GM18505 (cell line): Measurements from ENCODE around the gene MAP1A.

Source experiments
- ATAC-seq: cut with Tn5 transposase; IDR thresholded peaks from one replicate; pipeline ENCODE4 v1.9.1; 2021; ENCODE audit not compliant: unreplicated experiment
- POLR2A ChIP-seq: IDR thresholded peaks from 4 replicates; pipeline ENCODE4 v1.6.1; 2011; ENCODE audit warnings: borderline replicate concordance; ENCODE audit not compliant: insufficient read depth, insufficient read length; ENCODE audit errors: extremely low read depth

Gene MAP1A

GRCh38 chr15:43517354-43518196, at the start of gene MAP1A:
MAP1A (plus strand) TSS chr15:43517608; CDS start chr15:43521474, 3,866 bp downstream.
- TF ChIP-seq POLR2A, result no peak
- no peak for ATAC-seq

GRCh38 chr15:43469867-43470266, 47.5 kb upstream of the MAP1A start:
- no peak for ATAC-seq
- TF ChIP-seq POLR2A, result no peak

DNA sequence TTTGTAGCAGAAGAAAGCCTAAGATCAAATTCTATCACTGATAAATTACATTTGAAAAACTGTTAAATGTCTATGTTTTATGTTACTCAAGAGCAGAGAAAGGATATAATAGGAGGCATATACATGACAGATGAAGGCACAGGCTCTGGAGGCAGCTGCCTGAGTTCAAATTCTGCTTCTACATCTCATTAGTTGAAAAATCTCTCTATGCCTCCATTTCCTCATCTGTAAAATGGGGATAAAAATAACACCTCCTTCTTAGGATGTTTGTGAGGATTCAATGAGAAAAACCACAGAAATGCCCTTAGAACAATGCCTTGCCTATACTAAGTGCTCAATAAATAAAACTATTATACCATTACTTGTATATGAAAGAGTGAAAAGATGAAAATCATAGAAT, 45.4 kb upstream of the MAP1A start:
- TF ChIP-seq POLR2A, result no peak
- no peak for ATAC-seq

- no peak for TF ChIP-seq POLR2A
- no peak for ATAC-seq
Measured at GRCh38 chr15:43473885-43474284, 43.5 kb upstream of the MAP1A start.

DNA sequence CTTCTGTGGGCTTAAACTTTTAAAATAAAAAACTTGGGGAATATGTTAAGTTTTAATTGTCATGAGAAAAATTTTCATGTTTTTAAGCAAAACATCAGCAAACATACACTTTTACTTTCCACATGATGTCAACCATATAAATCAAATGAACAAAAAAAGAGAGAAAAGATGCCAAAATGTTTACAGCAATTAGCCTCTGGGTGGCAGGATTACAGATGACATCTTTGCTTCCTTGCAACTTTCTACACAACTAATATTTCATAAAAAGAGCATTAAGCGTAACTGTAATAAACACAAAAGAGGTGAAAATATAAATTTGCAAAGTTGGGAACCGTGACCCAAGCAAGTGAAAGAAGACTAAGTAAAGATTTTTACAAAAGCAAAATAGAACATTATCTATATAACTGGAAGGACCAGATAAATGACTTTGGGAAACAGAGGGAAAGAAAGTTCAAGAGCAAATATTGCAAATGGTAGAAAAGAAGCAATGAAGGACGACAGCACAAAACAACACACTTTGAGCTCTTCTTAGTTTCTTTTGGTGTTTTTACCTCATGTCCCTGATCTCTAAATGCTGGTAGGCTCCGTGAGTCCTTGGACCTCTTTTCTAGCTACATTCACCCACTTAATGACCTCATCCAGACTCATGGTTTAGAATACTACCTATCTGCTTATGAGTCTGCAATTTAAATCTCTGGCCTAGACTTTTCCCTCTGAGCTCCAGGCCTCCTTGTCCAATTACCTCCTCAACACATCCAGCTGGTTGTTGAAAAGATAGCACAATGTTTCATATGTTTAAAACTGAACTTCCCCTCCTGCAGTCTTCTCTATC, 33.9 kb upstream of the MAP1A start:
- no peak for ATAC-seq
- TF ChIP-seq POLR2A, result no peak

DNA sequence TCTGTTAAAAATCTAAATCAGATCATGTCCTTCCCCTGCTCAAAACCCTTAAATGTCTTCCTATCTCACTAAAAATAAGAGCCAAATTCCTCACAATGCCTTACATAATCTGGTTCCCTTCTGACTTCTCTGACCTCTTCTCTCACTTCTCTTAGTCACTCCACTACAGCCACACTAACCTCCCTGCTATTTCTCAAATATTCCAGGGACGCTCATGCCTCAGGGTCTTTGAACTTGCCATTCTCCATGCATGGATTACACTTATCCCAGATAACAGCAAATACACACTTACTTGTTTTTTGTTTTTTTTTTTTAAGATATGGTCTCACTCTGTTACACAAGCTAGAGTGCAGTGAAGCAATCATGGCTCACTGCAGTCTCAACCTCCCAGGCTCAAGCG, 33.0 kb upstream of the MAP1A start:
- no peak for TF ChIP-seq POLR2A
- ATAC-seq, result no peak

DNA sequence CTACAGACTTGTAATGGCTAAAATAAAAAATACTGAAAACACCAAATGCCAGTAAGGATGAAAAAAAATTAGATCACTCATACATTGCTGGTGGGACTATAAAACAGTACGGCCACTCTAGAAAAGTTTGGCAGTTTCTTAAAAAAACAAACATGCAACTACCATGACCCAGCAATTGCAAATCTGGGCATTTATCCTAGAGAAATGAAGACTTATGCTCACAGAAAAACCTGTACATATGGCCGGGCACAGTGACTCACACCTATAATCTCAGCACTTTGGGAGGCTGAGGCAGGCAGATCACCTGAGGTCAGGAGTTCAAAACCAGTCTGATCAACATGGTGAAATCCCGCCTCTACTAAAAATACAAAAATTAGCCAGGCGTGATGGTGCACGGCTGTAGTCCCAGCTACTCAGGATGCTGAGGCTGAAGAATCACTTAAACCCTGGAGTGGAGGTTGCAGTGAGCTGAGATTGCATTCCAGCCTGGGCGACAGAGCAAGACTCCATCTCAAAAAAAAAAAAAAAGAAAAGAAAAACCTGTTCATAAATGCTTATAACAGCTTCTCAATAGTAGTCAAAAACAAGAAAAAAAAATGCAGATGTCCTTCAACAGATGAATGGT, 30.0 kb upstream of the MAP1A start:
- no peak for TF ChIP-seq POLR2A

GRCh38 chr15:43488790-43489189, 28.6 kb upstream of the MAP1A start:
- TF ChIP-seq POLR2A, result no peak
- ATAC-seq, result no peak

More for the DNA sequence above, 30.0 kb upstream of the MAP1A start:
- ATAC-seq, result no peak

- no peak for TF ChIP-seq POLR2A
- ATAC-seq, result no peak
Measured at GRCh38 chr15:43489191-43489590, 28.2 kb upstream of the MAP1A start.

DNA sequence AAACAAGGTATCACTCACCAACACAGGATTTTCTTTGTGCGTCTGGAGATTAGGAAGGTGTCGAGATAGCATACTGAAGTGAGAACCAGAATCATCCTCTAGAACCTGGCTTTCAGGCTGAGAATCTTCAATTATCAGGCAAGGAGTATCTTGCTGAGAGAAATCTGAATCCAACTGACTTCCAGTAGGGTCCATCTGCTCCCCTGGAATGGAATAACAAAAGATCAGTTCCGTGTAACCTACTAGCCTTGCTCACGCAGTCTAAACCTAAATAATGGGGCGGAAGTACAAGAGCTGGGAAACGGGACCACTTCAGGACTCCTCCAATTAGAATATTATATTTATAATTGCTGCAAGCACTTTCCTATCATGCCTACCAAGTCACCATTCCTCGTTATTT, 25.1 kb upstream of the MAP1A start:
- TF ChIP-seq POLR2A, result no peak
- ATAC-seq, result no peak

GRCh38 chr15:43492673-43493601, 24.5 kb upstream of the MAP1A start, which contains the start of gene TP53BP1:
TP53BP1 (minus strand) TSS chr15:43493156; CDS start chr15:43493043, 113 bp downstream.
- ATAC-seq, result peak; percentile 95
- peak; percentile 42 for TF ChIP-seq POLR2A

- ATAC-seq, result no peak
- TF ChIP-seq POLR2A, result no peak
Measured at GRCh38 chr15:43493703-43494472, 23.5 kb upstream of the MAP1A start.
